Measurements from ENCODE around the gene CSF1.

The CSF1 gene

DNA sequence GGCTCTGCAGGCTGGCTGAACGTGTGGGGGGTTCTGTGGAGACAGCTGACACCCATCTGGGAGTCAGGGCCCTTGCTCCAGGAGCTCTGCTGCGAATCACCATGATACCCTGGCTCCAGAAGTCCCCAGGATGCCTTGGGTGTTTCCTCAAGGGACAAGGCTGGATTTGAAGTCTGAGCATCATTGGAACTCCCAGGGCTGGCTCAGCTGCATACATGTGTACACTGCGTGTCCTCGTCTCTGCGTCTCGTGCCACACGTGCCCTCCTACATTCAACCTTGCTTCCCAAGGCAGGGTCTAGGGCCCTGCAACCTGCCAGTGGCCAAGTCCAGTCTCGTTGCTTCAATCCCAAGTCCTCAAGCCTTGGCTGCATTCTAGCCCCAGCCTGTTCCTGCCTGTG is 11.7 kb downstream of the CSF1 start:
- no peak for DNase-seq (ENCODE audit: low read depth)

DNA sequence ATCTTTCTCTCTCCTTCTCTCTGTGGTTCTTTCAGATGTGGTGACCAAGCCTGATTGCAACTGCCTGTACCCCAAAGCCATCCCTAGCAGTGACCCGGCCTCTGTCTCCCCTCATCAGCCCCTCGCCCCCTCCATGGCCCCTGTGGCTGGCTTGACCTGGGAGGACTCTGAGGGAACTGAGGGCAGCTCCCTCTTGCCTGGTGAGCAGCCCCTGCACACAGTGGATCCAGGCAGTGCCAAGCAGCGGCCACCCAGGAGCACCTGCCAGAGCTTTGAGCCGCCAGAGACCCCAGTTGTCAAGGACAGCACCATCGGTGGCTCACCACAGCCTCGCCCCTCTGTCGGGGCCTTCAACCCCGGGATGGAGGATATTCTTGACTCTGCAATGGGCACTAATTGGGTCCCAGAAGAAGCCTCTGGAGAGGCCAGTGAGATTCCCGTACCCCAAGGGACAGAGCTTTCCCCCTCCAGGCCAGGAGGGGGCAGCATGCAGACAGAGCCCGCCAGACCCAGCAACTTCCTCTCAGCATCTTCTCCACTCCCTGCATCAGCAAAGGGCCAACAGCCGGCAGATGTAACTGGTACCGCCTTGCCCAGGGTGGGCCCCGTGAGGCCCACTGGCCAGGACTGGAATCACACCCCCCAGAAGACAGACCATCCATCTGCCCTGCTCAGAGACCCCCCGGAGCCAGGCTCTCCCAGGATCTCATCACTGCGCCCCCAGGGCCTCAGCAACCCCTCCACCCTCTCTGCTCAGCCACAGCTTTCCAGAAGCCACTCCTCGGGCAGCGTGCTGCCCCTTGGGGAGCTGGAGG is 12.7 kb downstream of the CSF1 start:
- DNase-seq (ENCODE audit: low read depth): no peak

DNA sequence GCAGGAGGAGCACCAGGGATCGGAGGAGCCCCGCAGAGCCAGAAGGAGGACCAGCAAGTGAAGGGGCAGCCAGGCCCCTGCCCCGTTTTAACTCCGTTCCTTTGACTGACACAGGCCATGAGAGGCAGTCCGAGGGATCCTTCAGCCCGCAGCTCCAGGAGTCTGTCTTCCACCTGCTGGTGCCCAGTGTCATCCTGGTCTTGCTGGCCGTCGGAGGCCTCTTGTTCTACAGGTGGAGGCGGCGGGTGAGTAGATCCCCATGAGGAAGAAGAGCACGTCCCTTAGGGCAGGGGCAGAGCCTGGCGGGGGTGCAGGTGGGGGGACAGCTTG is 13.3 kb downstream of the CSF1 start:
- no peak for DNase-seq (ENCODE audit: low read depth)

DNA sequence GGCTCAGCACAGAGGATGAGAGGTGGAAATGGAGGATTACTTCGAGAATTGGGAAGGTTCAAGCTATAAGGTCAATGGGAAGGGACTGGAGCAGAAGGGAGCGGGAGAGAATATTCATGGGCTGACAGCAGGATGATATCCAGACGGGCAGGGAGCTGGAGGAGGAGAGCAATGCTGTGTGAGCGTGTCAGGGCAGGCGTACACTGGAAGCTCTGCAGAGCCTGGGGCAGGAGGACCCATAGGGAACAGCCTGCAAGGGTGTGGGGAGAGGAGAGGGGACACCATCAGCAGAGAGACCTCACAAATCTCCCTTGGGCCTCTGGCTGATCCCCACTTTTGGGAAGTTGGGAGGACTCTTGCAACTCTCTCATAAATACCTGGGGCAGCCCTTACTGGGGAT is 13.7 kb downstream of the CSF1 start:
- no peak for DNase-seq (ENCODE audit: low read depth)

DNA sequence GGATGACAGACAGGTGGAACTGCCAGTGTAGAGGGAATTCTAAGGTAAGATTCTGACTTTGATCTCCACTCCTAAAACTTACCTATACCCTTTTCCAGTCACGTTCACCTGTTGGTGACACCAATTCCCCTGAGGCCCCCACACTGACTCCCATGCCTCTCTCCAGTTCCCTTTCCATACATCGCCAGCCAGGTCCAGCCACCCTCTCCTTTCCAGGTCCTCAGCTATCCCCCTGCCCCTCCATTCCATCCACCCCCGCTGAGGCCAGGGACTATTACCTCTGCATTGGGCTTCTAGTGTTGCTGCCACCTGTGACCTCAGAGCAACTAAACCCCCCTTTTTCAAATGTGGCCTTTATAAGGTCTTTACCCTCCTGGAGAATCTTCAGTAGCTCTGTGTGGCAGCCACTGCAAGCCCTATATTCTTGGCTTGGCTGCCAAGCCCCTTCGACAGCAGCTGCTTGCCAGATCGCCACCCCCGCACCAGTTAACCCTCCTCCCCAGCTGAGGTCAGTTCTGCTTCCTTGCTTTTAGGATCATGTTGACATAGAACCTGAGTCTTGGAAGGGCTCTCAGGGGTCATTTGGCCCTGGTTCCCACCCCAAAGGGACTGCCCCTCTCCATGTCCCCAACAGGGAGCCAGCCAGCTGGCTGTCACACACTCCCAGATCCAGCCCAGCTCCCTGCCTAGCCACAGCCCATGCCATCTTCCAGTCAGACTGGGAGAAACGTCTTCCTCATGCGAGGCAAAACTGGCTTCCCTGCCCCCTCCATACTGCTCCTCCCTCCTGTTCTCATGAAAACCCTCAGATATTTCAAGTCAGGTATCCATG is 14.7 kb downstream of the CSF1 start:
- no peak for DNase-seq (ENCODE audit: low read depth)

DNA sequence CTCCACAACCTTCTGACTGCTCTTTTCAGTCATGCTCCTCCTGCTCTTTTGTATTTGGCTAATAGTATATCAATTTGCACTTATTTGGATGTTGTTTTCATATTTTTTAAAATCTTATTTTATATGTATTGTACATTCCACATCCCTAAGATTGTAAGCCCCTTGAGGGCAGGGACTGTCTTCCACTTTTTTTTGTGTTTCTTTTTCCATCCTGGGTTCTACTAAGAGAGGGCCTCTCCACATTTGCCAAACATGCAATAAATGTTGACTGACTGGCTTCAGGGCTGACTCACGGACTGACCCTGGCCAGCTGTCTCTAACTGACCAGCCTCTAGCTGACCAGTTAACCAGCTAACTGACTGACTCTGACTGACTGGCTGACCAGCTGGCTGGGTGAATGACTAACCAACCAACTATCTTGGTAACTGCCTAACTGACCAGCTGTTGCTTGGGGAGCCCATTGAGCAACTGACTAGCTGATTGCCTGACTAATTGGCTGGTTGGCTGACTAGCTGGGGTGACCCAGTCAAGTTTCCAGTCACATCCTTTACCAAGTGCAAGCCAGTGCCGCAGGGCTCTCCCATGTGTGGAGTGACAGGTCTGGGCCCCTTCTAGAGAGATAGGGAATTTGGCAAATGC is 16.1 kb downstream of the CSF1 start:
- DNase-seq (ENCODE audit: low read depth): no peak

DNA sequence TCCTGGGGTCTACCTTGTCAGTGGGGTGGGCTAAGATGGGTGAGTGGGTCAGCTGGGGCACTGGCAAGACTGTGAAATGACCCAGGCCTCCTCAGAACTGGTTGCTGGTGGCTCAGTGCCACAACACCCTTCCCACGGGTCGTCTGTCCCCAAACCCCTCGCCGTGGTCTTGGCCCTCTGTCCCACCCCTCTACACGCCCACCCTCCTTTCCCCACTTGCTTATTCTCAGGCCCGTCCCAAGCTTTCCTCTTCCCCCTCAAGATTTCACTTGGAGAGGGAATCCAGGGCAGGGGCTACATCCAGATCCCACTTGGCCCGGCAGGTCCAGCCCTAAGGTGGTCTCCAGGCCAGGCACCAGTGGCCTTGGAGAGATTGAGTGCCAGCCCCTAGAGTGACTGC is 16.7 kb downstream of the CSF1 start:
- no peak for DNase-seq (ENCODE audit: low read depth)

DNA sequence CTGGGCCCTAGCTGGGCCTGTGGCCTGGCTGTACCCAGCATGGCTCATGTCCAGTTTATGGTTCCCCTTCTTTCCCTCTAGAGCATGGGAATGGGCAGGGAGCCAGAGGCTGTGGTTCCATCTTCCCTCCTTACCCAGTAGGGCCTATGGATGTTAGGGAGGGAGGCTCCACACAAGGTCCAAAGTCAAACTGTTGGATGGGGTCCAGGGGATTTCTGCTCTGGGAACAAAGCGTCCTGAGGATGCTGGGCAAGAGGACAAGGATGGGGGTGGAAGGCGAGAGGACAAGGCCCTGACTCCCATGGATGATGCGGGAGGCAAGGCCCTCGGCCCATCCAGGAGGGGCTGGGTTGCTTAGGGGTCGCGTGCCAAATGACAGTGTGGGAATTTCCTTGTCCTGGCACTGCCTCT is 17.3 kb downstream of the CSF1 start:
- DNase-seq (ENCODE audit: low read depth): no peak

DNA sequence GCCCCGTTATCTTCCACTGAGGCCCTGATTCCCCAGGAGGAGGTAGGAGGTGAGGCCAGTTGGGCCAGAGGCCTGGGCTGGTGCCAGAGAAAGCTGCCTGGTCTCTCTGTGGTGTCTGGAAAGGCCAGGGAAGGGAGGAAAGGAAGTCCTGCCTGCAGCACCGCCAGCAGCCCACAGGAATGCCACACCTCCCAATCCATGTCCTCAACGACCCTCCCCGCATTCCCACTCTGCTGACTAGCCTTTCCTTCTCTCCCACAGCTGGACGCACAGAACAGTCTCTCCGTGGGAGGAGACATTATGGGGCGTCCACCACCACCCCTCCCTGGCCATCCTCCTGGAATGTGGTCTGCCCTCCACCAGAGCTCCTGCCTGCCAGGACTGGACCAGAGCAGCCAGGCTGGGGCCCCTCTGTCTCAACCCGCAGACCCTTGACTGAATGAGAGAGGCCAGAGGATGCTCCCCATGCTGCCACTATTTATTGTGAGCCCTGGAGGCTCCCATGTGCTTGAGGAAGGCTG is 18.0 kb downstream of the CSF1 start:
- DNase-seq (ENCODE audit: low read depth): no peak

DNA sequence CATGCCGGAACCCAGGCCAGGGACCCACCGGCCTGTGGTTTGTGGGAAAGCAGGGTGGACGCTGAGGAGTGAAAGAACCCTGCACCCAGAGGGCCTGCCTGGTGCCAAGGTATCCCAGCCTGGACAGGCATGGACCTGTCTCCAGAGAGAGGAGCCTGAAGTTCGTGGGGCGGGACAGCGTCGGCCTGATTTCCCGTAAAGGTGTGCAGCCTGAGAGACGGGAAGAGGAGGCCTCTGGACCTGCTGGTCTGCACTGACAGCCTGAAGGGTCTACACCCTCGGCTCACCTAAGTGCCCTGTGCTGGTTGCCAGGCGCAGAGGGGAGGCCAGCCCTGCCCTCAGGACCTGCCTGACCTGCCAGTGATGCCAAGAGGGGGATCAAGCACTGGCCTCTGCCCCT is 18.5 kb downstream of the CSF1 start:
- no peak for DNase-seq (ENCODE audit: low read depth)

DNA sequence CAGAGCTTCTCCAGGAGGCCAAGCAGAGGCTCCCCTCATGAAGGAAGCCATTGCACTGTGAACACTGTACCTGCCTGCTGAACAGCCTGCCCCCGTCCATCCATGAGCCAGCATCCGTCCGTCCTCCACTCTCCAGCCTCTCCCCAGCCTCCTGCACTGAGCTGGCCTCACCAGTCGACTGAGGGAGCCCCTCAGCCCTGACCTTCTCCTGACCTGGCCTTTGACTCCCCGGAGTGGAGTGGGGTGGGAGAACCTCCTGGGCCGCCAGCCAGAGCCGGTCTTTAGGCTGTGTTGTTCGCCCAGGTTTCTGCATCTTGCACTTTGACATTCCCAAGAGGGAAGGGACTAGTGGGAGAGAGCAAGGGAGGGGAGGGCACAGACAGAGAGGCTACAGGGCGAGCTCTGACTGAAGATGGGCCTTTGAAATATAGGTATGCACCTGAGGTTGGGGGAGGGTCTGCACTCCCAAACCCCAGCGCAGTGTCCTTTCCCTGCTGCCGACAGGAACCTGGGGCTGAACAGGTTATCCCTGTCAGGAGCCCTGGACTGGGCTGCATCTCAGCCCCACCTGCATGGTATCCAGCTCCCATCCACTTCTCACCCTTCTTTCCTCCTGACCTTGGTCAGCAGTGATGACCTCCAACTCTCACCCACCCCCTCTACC is 19.1 kb downstream of the CSF1 start:
- no peak for DNase-seq (ENCODE audit: low read depth)

DNA sequence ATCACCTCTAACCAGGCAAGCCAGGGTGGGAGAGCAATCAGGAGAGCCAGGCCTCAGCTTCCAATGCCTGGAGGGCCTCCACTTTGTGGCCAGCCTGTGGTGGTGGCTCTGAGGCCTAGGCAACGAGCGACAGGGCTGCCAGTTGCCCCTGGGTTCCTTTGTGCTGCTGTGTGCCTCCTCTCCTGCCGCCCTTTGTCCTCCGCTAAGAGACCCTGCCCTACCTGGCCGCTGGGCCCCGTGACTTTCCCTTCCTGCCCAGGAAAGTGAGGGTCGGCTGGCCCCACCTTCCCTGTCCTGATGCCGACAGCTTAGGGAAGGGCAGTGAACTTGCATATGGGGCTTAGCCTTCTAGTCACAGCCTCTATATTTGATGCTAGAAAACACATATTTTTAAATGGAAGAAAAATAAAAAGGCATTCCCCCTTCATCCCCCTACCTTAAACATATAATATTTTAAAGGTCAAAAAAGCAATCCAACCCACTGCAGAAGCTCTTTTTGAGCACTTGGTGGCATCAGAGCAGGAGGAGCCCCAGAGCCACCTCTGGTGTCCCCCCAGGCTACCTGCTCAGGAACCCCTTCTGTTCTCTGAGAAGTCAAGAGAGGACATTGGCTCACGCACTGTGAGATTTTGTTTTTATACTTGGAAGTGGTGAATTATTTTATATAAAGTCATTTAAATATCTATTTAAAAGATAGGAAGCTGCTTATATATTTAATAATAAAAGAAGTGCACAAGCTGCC is 19.8 kb downstream of the CSF1 start:
- no peak for DNase-seq (ENCODE audit: low read depth)

DNA sequence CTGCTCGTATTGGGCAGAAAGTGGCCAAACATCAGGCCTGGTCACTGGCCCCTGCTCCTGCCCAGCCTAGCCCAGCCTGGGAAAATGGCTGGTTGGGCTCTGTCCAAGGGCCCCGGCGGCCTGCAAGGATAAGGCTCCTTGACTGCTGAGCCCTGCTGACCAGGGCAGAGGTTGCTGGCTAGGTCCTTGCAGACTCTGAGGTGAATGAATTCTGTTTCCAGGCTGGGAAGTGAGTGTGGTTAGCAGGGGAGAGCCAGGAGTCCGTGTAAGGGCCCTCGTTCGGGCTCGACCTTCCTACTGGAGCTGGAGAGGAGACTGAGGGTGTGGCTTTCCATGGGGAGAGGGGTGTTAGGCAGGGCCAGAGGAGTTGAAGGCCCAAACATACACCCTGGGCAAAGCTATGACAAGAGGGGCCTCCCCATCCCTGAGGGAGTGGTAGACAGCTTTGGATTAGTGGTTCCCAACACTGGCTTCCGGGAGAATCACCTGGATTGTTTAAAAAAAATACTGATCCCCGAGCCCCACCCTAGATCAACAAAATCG is 20.6 kb downstream of the CSF1 start:
- no peak for DNase-seq (ENCODE audit: low read depth)

DNA sequence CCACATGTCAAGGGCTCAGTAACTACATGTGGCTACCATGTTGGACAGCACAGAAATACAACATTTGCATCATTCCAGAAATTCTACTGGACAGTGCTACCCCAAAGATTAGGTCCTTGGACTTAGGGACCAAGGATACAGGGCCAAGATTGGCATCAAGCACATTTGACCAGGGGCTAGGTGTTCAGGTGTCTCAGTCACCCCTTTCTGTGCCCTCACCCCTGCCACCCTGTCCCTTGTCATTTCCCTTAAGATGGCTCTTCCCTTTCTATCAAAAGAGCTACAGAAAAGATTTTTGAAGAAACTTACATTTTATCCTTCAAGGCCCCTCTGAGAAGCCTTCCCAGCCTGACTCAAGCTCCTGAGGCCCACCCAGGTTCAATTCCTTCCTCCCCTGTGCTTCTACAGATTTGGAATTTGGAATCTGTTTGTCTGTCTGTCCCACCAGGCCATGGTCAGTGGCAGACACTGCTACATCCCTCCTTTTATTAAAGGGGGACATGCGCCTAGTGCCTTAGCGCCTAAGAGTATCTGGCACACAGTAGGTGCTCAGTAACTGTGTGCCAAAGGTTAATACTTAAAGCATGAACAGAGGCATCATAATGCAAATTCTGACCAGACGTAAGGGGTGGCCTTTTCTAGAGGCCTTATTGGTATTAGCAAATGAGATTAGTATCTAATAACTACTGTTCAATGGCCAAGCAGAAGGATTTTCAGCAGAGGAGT is 21.4 kb downstream of the CSF1 start:
- no peak for DNase-seq (ENCODE audit: low read depth)

DNA sequence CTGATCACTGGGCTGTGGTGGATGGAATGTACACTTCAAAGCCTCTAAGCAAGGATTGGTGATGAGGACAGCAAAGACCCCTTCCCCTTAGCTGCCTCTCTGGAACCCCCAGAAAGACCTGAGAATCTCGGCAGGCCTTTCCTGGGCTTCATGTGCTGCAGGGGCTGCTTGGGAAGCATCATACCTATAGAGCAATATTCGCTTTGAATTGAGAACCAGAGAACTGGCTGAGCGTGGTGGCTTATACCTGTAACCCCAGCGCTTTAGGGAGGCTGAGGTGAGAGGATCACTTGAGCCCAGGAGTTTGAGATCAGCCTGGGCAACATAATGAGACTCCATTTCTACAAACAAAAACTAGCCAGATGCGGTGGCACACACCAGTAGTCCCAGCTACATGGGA is 22.0 kb downstream of the CSF1 start:
- no peak for DNase-seq (ENCODE audit: low read depth)

DNA sequence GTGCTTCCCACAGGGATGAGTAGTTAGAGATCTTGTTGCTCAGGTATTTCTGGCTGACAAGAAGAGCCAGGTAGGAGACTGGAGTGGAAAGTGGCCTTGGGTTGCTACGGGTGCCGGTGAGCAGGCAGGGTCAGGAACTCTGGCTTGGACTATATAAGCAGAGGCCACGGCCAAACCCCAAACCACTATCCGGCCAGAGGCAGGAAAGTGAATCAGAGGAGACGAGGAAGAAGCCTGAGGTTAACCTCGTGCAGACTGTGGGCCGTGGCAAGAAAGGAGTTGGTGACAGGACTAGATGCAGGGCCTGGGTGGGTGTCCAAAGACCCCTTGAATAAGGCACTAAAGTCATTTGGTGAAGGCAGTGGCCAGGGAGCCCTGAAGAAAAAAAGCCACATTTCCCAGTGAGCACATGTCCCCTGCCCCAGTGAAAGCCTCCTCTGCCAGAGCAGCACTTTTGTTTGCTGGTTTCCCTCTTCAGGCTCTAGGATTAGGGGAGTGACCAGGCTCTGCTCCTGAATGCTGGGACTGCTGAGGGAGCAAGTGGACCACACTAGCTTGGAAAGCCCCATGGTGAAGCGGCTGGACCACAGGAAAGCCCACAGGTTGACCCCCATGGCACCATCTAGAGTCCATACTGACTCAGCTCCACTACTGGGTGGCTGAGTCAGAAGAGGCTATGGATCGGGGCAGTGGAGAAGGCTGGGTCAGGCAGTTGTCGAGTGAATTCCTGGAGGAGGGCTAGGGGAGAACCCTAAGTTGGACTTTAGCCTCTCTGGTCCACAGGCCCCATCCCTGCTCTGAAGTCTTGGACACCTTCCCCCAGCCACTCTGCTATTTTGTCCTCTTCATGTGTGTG is 23.4 kb downstream of the CSF1 start:
- DNase-seq (ENCODE audit: low read depth): no peak

DNA sequence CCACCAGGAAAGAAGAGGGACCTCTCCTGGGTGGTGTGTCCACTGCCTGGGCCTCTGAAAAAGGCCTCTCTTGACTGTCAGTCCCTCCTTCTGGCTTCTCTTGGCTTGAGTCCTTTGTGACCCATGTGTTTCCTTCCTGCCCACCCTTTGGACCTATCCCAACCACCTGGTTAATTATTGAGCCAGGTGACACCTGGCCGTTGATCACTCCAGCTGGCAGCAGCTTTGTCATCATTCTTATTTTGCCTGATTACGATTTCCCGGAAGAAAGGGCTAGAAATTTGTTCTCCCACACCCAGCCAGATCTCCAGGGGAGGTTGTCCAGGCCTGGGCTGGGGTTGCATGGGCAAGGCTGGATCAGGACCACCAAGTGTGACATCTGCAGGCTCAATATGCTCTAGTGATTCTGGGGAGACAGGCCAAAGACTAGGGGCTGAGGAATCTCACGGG is 24.8 kb downstream of the CSF1 start:
- no peak for DNase-seq (ENCODE audit: low read depth)

DNA sequence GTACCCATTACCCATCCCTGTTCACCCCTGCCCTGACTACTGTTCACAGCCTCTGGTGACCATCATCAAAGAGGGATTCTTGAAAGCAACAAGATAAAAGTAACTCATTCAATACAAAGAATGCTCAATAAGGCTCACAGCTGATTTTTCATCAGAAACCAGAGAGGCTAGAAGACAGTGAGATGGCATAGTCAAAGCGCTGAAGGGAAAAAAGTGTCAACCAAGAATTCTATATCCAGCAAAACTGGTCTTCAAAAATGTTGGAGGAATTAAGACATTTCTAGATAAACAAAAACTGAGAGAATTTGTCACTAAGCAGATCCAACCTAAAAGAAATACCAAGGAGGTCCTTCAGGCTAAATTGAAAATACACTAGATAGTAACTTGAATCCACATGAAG is 27.1 kb downstream of the CSF1 start:
- DNase-seq (ENCODE audit: low read depth): no peak

DNA sequence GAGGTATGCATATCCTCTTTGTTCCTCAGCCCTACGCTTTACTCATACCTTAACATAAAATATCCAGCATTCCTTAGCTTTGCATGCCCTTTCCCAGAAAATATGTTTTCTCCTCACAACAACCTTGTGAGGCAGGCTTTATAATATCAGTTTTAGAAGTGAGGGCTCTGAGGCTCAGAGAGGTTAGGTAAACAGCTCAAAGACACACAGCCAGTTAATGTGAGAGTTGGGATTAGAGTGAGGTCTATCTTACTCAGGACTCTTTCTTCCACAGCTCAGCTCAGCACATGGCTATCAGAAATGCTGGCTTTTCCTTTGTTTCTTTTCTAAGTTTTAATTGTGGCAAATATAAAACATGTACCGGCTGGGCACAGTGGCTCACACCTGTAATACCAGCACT is 27.9 kb downstream of the CSF1 start:
- DNase-seq (ENCODE audit: low read depth): no peak

DNA sequence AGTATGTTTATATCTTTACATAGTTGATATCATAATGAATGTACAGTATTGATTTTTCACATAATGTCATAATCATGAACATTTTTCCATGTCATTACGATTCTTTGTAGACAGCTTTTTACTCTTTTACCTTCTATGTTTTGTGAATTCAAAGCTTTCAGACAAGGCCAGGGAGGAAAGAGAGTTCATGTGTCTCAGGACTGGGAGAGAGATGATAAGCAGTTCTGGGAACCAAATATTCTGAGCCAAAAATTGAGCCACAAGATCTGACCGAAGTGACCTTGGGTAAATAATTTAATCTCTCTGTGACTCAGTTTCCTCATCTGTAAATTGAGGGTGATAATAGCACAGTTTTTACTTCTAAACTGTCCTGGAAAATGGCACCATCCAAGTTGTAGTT is 31.8 kb downstream of the CSF1 start:
- no peak for DNase-seq (ENCODE audit: low read depth)

All from activated T-helper 1 cell treated with Interleukin-2 at 50 U/mL for 16 hours (primary cell).